IPS-NIHi11 (cell line): ENCODE measurements around the gene FBXO36.
"Not testable (repeated sequence)": the region's sequence is repeated elsewhere in the genome, so short reads cannot be mapped to it uniquely, and the experiment has no call there.

ENCODE experiments used
- DNase-seq: peaks from one replicate; pipeline ENCODE4 v3.0.0; 2012; ENCODE audit warnings: mixed read lengths, low spot score

FBXO36 gene

GRCh38 chr2:229922449-229923386 is at the start of gene FBXO36:
Gene FBXO36, plus strand, starts transcription at chr2:229922503. Its CDS starts 11 bp downstream, at chr2:229922514.
- peak; percentile 81 for DNase-seq

GRCh38 chr2:229873123-229873581 is 49.2 kb upstream of the FBXO36 start:
- DNase-seq = no peak

- DNase-seq = no peak
Measured at GRCh38 chr2:229874647-229875046, 47.7 kb upstream of the FBXO36 start.

- DNase-seq = no peak
Measured at GRCh38 chr2:229875549-229875948, 46.8 kb upstream of the FBXO36 start.

- no peak for DNase-seq
Measured at GRCh38 chr2:229879191-229879950, 42.9 kb upstream of the FBXO36 start.

- no peak for DNase-seq
Measured at GRCh38 chr2:229880892-229881586, 41.3 kb upstream of the FBXO36 start.

GRCh38 chr2:229882583-229882982 is 39.7 kb upstream of the FBXO36 start:
- DNase-seq = no peak

GRCh38 chr2:229884775-229885699 is 37.3 kb upstream of the FBXO36 start:
- DNase-seq = no peak

GRCh38 chr2:229887441-229887840 is 34.9 kb upstream of the FBXO36 start:
- DNase-seq = no peak

GRCh38 chr2:229888031-229888430 is 34.3 kb upstream of the FBXO36 start:
- DNase-seq = no peak

GRCh38 chr2:229889023-229889422 is 33.3 kb upstream of the FBXO36 start:
- DNase-seq = no peak

GRCh38 chr2:229896857-229897256 is 25.4 kb upstream of the FBXO36 start:
- no peak for DNase-seq

GRCh38 chr2:229899604-229900003 is 22.7 kb upstream of the FBXO36 start:
- no peak for DNase-seq

- DNase-seq = no peak
Measured at GRCh38 chr2:229900012-229900411, 22.3 kb upstream of the FBXO36 start.

- DNase-seq = not testable (repeated sequence)
Measured at GRCh38 chr2:229900514-229900913, 21.8 kb upstream of the FBXO36 start.

GRCh38 chr2:229901819-229902218 is 20.5 kb upstream of the FBXO36 start:
- DNase-seq = peak; percentile 17

GRCh38 chr2:229903037-229903436 is 19.3 kb upstream of the FBXO36 start:
- no peak for DNase-seq

GRCh38 chr2:229905601-229906000 is 16.7 kb upstream of the FBXO36 start:
- no peak for DNase-seq

- DNase-seq = no peak
Measured at GRCh38 chr2:229909090-229909489, 13.2 kb upstream of the FBXO36 start.

GRCh38 chr2:229910147-229910831 is 12.0 kb upstream of the FBXO36 start:
- DNase-seq = no peak
